Hepatocyte (in vitro differentiated cells): Measurements from ENCODE around the gene CARD19.

Experiments
- EZH2 ChIP-seq: fragments of 200-600 bp; sonication (generic); IDR thresholded peaks from 2 replicates; pipeline ENCODE4 v1.6.1; 2016; ENCODE audit warnings: antibody characterized with exemption, mild to moderate bottlenecking, borderline replicate concordance
- EZH2phosphoT487 ChIP-seq: fragments of 200-600 bp; sonication (generic); IDR thresholded peaks from one replicate; pipeline ENCODE4 v1.6.1; 2018; ENCODE audit warnings: antibody characterized with exemption, mild to moderate bottlenecking, low read depth, moderate library complexity; ENCODE audit not compliant: unreplicated experiment, severe bottlenecking
- TF ChIP-seq, protein P1 (sequence below): fragments of 200-600 bp; sonication (generic); IDR thresholded peaks from 2 replicates; pipeline ENCODE4 v1.5.1; 2016; ENCODE audit warnings: antibody characterized with exemption, mild to moderate bottlenecking; ENCODE audit not compliant: poor library complexity

DNA sequence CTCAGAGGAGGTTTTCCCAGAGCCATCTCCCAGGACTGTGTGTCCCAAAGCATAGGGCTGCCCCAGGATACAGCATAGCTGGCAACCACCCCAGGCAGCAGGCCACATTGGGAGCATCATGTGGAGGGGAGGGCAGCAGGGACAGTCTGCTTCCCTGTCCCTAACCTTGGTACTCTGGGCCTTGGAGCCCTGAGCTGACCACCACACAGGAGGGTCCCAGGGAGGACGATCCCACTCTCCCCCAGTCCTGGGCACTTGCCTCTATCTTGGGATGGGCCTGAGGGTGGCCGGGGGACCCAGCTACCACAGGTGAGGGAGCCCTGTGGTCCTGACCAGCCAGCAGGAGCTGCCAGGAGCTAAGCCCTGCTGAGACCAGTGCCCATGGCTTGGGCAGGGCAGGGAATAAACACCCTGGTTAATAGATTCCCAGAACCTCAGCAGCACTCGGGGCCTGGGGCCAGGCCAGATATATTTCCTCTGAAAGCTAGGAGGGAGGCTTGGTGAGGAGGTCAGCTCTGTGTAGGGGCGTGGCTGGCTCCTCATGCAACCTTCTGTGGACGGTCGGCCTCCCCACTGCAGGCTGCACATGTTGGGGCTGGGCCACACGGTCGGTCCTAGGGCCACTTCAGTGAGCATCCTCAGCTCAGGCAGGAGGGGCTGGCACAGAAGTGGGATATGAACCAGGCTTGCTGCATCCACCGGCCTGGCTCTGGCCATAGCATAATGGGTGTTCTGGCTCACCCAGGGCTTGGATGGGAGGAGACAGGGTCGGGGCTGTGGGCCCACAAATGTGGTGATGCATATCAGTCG lies 33.9 kb downstream of the CARD19 start:
- TF ChIP-seq, protein P1, sequence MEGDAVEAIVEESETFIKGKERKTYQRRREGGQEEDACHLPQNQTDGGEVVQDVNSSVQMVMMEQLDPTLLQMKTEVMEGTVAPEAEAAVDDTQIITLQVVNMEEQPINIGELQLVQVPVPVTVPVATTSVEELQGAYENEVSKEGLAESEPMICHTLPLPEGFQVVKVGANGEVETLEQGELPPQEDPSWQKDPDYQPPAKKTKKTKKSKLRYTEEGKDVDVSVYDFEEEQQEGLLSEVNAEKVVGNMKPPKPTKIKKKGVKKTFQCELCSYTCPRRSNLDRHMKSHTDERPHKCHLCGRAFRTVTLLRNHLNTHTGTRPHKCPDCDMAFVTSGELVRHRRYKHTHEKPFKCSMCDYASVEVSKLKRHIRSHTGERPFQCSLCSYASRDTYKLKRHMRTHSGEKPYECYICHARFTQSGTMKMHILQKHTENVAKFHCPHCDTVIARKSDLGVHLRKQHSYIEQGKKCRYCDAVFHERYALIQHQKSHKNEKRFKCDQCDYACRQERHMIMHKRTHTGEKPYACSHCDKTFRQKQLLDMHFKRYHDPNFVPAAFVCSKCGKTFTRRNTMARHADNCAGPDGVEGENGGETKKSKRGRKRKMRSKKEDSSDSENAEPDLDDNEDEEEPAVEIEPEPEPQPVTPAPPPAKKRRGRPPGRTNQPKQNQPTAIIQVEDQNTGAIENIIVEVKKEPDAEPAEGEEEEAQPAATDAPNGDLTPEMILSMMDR, result no peak
- no peak for TF ChIP-seq EZH2
- TF ChIP-seq EZH2phosphoT487, result no peak
